Epithelial cell of proximal tubule (primary cell): Measurements from ENCODE around the gene BMPR1A. TPM values are rescaled to one million over a fixed set of nuclear protein-coding genes. Genes with fewer than 3 reads are reported as not detected.

Source experiments
- DNase-seq: peaks from one replicate; pipeline ENCODE4 v3.0.0-alpha.2; 2011; ENCODE audit warnings: low read depth
- H3K4me3 ChIP-seq: 2 replicates; pipeline ENCODE4 v1.5.1; 2011; ENCODE audit warnings: low read depth, mild to moderate bottlenecking, low read length
- CTCF ChIP-seq: conservative IDR thresholded peaks from 2 replicates; pipeline ENCODE4 v1.5.1; 2012; ENCODE audit warnings: low read depth, mild to moderate bottlenecking, low read length
- total RNA-seq: library from RNA; depleted of rRNA; stranded (reverse); fragments of >200 nt; gene quantifications from 2 replicates; pipeline ENCODE4 v1.2.3, GENCODE V29; 2015

Gene BMPR1A
- total RNA-seq, 1 donor from 2014 or later: 15.5 TPM

GRCh38 chr10:86815035-86815617, 58.7 kb downstream of the BMPR1A start:
- no peak for DNase-seq
- TF ChIP-seq CTCF: no peak

DNA sequence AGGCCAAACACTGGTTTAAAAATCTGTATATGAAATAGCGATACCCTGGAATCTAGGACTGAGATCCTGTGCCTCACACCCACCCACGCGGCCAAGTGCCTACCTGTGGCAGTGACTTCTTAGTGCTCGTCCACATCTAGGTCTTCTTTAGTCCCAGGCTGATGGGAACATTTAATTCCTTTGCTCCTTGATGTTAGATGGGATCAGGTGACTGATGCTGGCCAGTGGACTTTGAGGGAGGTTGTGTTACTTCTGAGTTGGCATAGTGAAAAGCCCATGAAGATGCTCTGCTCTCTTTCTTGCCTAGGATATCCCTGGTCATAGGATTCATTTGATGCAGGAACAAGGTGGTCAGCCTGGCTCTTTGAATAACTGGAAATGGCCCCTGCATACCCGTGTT, 59.2 kb downstream of the BMPR1A start:
- no peak overlapping the region for H3K4me3 ChIP-seq
- TF ChIP-seq CTCF: no peak
- DNase-seq: no peak

More at GRCh38 chr10:86815035-86815617, 58.7 kb downstream of the BMPR1A start:
- no peak overlapping the region for H3K4me3 ChIP-seq

DNA sequence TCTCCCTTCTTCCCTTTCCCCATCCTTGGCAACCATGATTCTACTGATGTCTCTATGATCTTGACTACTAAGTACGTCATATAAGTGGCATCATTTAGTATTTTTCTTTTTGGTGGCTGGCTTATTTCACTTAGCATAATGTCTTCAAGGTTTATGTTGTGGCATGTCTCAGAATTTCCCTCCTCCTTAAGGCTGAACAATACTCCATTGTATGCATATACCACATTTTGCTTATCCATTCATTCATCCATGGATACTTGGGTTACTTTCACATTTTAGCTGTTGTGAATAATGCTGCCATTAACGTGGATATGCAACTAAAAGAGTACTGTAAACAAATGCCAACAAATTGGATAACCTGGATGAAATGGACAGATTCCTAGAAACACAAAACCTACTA, 60.8 kb downstream of the BMPR1A start:
- no peak overlapping the region for H3K4me3 ChIP-seq

DNA sequence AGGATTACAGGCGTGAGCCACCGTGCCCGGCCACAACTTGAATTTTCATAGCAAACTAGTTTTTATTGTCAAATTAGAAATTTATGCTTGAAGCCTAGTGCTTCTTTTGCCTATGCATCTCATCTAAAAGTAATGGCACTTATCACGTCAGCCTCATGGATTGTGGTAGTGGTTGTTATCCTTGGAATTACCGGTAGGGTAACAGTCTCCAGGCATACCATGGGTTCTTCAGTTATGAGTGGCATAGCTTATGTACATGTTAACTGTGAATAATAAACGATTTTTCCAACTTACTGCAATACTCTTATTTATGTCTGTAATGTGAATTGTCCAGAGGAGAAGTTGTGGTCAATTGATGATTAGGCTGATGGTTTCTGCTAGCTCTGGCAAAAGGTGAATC, 63.1 kb downstream of the BMPR1A start:
- DNase-seq: no peak
- no peak overlapping the region for H3K4me3 ChIP-seq
- no peak for TF ChIP-seq CTCF

More for the DNA sequence above, 60.8 kb downstream of the BMPR1A start:
- no peak for TF ChIP-seq CTCF
- no peak for DNase-seq

GRCh38 chr10:86820509-86820908, 64.1 kb downstream of the BMPR1A start:
- no peak for TF ChIP-seq CTCF
- DNase-seq: no peak
- H3K4me3 ChIP-seq: no peak overlapping the region

GRCh38 chr10:86821388-86821999, 65.1 kb downstream of the BMPR1A start:
- no peak for DNase-seq
- no peak for TF ChIP-seq CTCF

GRCh38 chr10:86823565-86823964, 67.1 kb downstream of the BMPR1A start:
- H3K4me3 ChIP-seq: no peak overlapping the region
- TF ChIP-seq CTCF: no peak
- no peak for DNase-seq

More at GRCh38 chr10:86821388-86821999, 65.1 kb downstream of the BMPR1A start:
- no peak overlapping the region for H3K4me3 ChIP-seq
